ENCODE measurements around the gene HGFAC.

GRCh38 chr4:3475713-3476260 is 34.0 kb downstream of the HGFAC start:
- TF ChIP-seq JUND (CRISPR knock-in tag; IDR thresholded peaks at IDR 0.05) (no peak), RXRA (CRISPR knock-in tag; IDR thresholded peaks at IDR 0.05) (no peak), TBL1XR1 (IDR thresholded peaks at IDR 0.05; ENCODE audit: borderline replicate concordance, low read length, partially characterized antibody) (no peak), MYC (CRISPR knock-in tag; IDR thresholded peaks at IDR 0.05; ENCODE audit: borderline replicate concordance) (no peak), MXD1 (CRISPR knock-in tag; IDR thresholded peaks at IDR 0.05) (no peak), ZNF644 (CRISPR knock-in tag; IDR thresholded peaks at IDR 0.05; ENCODE audit: low read depth) (no peak), KAT8 (CRISPR knock-in tag; IDR thresholded peaks at IDR 0.05) (no peak), KDM3A (CRISPR knock-in tag; IDR thresholded peaks at IDR 0.05; ENCODE audit: low read depth) (no peak), SP4 (CRISPR knock-in tag; IDR thresholded peaks at IDR 0.05) (no peak), FOXA3 (CRISPR knock-in tag; IDR thresholded peaks at IDR 0.05) (no peak)
- TF ChIP-seq, protein P1, sequence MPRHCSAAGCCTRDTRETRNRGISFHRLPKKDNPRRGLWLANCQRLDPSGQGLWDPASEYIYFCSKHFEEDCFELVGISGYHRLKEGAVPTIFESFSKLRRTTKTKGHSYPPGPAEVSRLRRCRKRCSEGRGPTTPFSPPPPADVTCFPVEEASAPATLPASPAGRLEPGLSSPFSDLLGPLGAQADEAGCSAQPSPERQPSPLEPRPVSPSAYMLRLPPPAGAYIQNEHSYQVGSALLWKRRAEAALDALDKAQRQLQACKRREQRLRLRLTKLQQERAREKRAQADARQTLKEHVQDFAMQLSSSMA (CRISPR knock-in tag; IDR thresholded peaks at IDR 0.05): no peak

Measured in HepG2 (cell line).